Muscle of arm (tissue), 14 donors: ENCODE data around the gene ATE1. TPM values are rescaled to one million over a fixed set of nuclear protein-coding genes. Genes with fewer than 3 reads are reported as not detected.
"Not testable (repeated sequence)": the region's sequence is repeated elsewhere in the genome, so short reads cannot be mapped to it uniquely, and the experiment has no call there.

Experiments used
- DNase-seq: peaks from one replicate; pipeline ENCODE4 v3.0.0-alpha.2; 2013
- long read RNA-seq, 11 donors: transcript quantifications; one replicate each; lab custom pipeline, GENCODE V29; 2026
- polyA plus RNA-seq, 12 donors: library from polyadenylated mRNA; unstranded; fragments of 120-200 nt; gene quantifications; one replicate each; pipeline ENCODE4 v1.2.1, GENCODE V29; 2013; ENCODE audit not compliant: insufficient read length in 12 of 12

Gene ATE1
- polyA plus RNA-seq, result 10 to 100 TPM in 11 of 12 donors, not detected in 1; 16.9 to 28.3 (median 22.3) TPM
- long read RNA-seq, donor 1, full-length matches to known transcripts, result 3 of 11 reads
- long read RNA-seq, donor 1, partial matches to known transcripts, result 8 of 11 reads
- long read RNA-seq, donor 1, other reads (novel, unspliced or antisense), result 0 of 11 reads
- long read RNA-seq, donor 2, full-length matches to known transcripts, result 6 of 6 reads
- long read RNA-seq, donor 2, partial matches to known transcripts, result 0 of 6 reads
- long read RNA-seq, donor 2, other reads (novel, unspliced or antisense), result 0 of 6 reads
- long read RNA-seq, donor 3, result 0 reads
- long read RNA-seq, donor 4, full-length matches to known transcripts, result 3 of 3 reads
- long read RNA-seq, donor 4, partial matches to known transcripts, result 0 of 3 reads
- long read RNA-seq, donor 4, other reads (novel, unspliced or antisense), result 0 of 3 reads
- long read RNA-seq, donor 5, result 0 reads
- long read RNA-seq, donor 6, result 0 reads
- long read RNA-seq, donor 7, full-length matches to known transcripts, result 2 of 2 reads
- long read RNA-seq, donor 7, partial matches to known transcripts, result 0 of 2 reads
- long read RNA-seq, donor 7, other reads (novel, unspliced or antisense), result 0 of 2 reads
- long read RNA-seq, donor 8, full-length matches to known transcripts, result 5 of 5 reads
- long read RNA-seq, donor 8, partial matches to known transcripts, result 0 of 5 reads
- long read RNA-seq, donor 8, other reads (novel, unspliced or antisense), result 0 of 5 reads
- long read RNA-seq, donor 9, full-length matches to known transcripts, result 1 of 1 reads
- long read RNA-seq, donor 9, partial matches to known transcripts, result 0 of 1 reads
- long read RNA-seq, donor 9, other reads (novel, unspliced or antisense), result 0 of 1 reads
- long read RNA-seq, donor 10, full-length matches to known transcripts, result 4 of 4 reads
- long read RNA-seq, donor 10, partial matches to known transcripts, result 0 of 4 reads
- long read RNA-seq, donor 10, other reads (novel, unspliced or antisense), result 0 of 4 reads
- long read RNA-seq, donor 11, full-length matches to known transcripts, result 2 of 2 reads
- long read RNA-seq, donor 11, partial matches to known transcripts, result 0 of 2 reads
- long read RNA-seq, donor 11, other reads (novel, unspliced or antisense), result 0 of 2 reads

- peak; percentile 96 for DNase-seq
Measured at GRCh38 chr10:121927841-121928527, at the start of gene ATE1. ATE1 (minus strand) TSS chr10:121928031; CDS start chr10:121927949, 82 bp downstream.

GRCh38 chr10:121976607-121977006 lies 48.8 kb upstream of the ATE1 start:
- DNase-seq, result no peak

- no peak for DNase-seq
Measured at GRCh38 chr10:121975295-121976086, 47.7 kb upstream of the ATE1 start.

GRCh38 chr10:121974535-121975294 lies 46.9 kb upstream of the ATE1 start, which contains the start of gene NSMCE4A:
NSMCE4A (minus strand) TSS chr10:121975217; CDS start chr10:121975165, 52 bp downstream.
- peak; percentile 76 for DNase-seq

- DNase-seq, result no peak
Measured at GRCh38 chr10:121974019-121974534, 46.2 kb upstream of the ATE1 start.

- DNase-seq, result not testable (repeated sequence)
Measured at GRCh38 chr10:121969086-121969485, 41.3 kb upstream of the ATE1 start.

GRCh38 chr10:121965996-121966395 lies 38.2 kb upstream of the ATE1 start:
- DNase-seq, result no peak

GRCh38 chr10:121961456-121961855 lies 33.6 kb upstream of the ATE1 start:
- DNase-seq, result no peak

GRCh38 chr10:121959671-121960070 lies 31.8 kb upstream of the ATE1 start:
- DNase-seq, result no peak

GRCh38 chr10:121956111-121957061 lies 28.6 kb upstream of the ATE1 start:
- DNase-seq, result no peak

- DNase-seq, result no peak
Measured at GRCh38 chr10:121952226-121952625, 24.4 kb upstream of the ATE1 start.

GRCh38 chr10:121949451-121949850 lies 21.6 kb upstream of the ATE1 start:
- DNase-seq, result no peak

- no peak for DNase-seq
Measured at GRCh38 chr10:121949049-121949448, 21.2 kb upstream of the ATE1 start.

- DNase-seq, result no peak
Measured at GRCh38 chr10:121947343-121948330, 19.8 kb upstream of the ATE1 start.

- peak; percentile 57 for DNase-seq
Measured at GRCh38 chr10:121942749-121943416, 15.1 kb upstream of the ATE1 start.

GRCh38 chr10:121941532-121941931 lies 13.7 kb upstream of the ATE1 start:
- DNase-seq, result no peak
